H9 (cell line): ENCODE results near the gene ACP2. TPM values are rescaled to one million over a fixed set of nuclear protein-coding genes. Genes with fewer than 3 reads are reported as not detected.

Experiments used
- DNase-seq: peaks from one replicate; pipeline ENCODE4 v3.0.0-alpha.2; 2017
- H2AFZ ChIP-seq: one replicate; pipeline ENCODE4 v1.6.1; 2013; ENCODE audit warnings: mild to moderate bottlenecking, low read length, control low read depth, moderate library complexity
- H2AK5ac ChIP-seq: 2 replicates; pipeline ENCODE4 v1.6.1; 2013; ENCODE audit warnings: low read length, control low read depth, mixed read lengths; ENCODE audit not compliant: insufficient read length
- H2BK120ac ChIP-seq: one replicate; pipeline ENCODE4 v1.6.1; 2013; ENCODE audit warnings: low read depth, mild to moderate bottlenecking, low read length, control low read depth, inconsistent platforms; ENCODE audit not compliant: poor library complexity, severe bottlenecking
- H2BK12ac ChIP-seq: 2 replicates; pipeline ENCODE4 v1.6.1; 2013; ENCODE audit warnings: low read length, control low read depth, mixed read lengths, low read depth; ENCODE audit not compliant: insufficient read length
- H2BK15ac ChIP-seq: 2 replicates; pipeline ENCODE4 v1.6.1; 2013; ENCODE audit warnings: low read depth, low read length, control low read depth
- H2BK20ac ChIP-seq: one replicate; pipeline ENCODE4 v1.6.1; 2013; ENCODE audit warnings: low read depth, mild to moderate bottlenecking, low read length, control low read depth, inconsistent platforms; ENCODE audit not compliant: poor library complexity, severe bottlenecking
- H2BK5ac ChIP-seq: 2 replicates; pipeline ENCODE4 v1.6.1; 2013; ENCODE audit warnings: low read length, control low read depth, mixed read lengths; ENCODE audit not compliant: insufficient read length
- H3K14ac ChIP-seq: 2 replicates; pipeline ENCODE4 v1.6.1; 2013; ENCODE audit warnings: low read length, control low read depth; ENCODE audit not compliant: insufficient read depth
- H3K18ac ChIP-seq: 2 replicates; pipeline ENCODE4 v1.6.1; 2013; ENCODE audit warnings: low read depth, mild to moderate bottlenecking, mixed read lengths, low read length, control low read depth; ENCODE audit not compliant: insufficient read length
- H3K23ac ChIP-seq: 2 replicates; pipeline ENCODE4 v1.6.1; 2013; ENCODE audit warnings: low read length, control low read depth, mixed read lengths, low read depth; ENCODE audit not compliant: insufficient read length
- H3K23me2 ChIP-seq: 2 replicates; pipeline ENCODE4 v1.6.1; 2013; ENCODE audit warnings: low read depth, mild to moderate bottlenecking, mixed read lengths, low read length, control low read depth; ENCODE audit not compliant: insufficient read length, poor library complexity, severe bottlenecking
- H3K27ac ChIP-seq: 2 replicates; pipeline ENCODE4 v1.5.1; 2013; ENCODE audit warnings: low read length, control low read depth, mixed read lengths, low read depth; ENCODE audit not compliant: insufficient read length
- H3K27me3 ChIP-seq: 2 replicates; pipeline ENCODE4 v1.6.1; 2013; ENCODE audit warnings: low read length, control low read depth, inconsistent platforms; ENCODE audit not compliant: insufficient read depth
- H3K4ac ChIP-seq: 2 replicates; pipeline ENCODE4 v1.6.1; 2013; ENCODE audit warnings: low read depth, mild to moderate bottlenecking, control low read depth, inconsistent platforms, low read length, moderate library complexity
- H3K4me1 ChIP-seq: 2 replicates; pipeline ENCODE4 v1.6.1; 2013; ENCODE audit warnings: low read length, control low read depth, inconsistent platforms; ENCODE audit not compliant: insufficient read depth
- H3K4me2 ChIP-seq: 2 replicates; pipeline ENCODE4 v1.6.1; 2013; ENCODE audit warnings: low read length, control low read depth, mixed read lengths; ENCODE audit not compliant: insufficient read length, insufficient read depth
- H3K56ac ChIP-seq: 2 replicates; pipeline ENCODE4 v1.6.1; 2013; ENCODE audit warnings: low read depth, mild to moderate bottlenecking, mixed read lengths, low read length, control low read depth; ENCODE audit not compliant: insufficient read length
- H3K79me1 ChIP-seq: 2 replicates; pipeline ENCODE4 v1.6.1; 2013; ENCODE audit warnings: low read depth, mild to moderate bottlenecking, moderate library complexity, low read length, control low read depth, inconsistent platforms; ENCODE audit not compliant: insufficient read depth, poor library complexity, severe bottlenecking
- H3K79me2 ChIP-seq: 2 replicates; pipeline ENCODE4 v1.6.1; 2013; ENCODE audit warnings: low read length, control low read depth, inconsistent platforms; ENCODE audit not compliant: insufficient read depth
- H3K9ac ChIP-seq: 2 replicates; pipeline ENCODE4 v1.6.1; 2013; ENCODE audit warnings: low read length, control low read depth, mixed read lengths; ENCODE audit not compliant: insufficient read length; ENCODE audit errors: extremely low read depth
- H3K9me3 ChIP-seq: one replicate; pipeline ENCODE4 v1.6.1; 2013; ENCODE audit warnings: low read depth, low read length, inconsistent platforms; ENCODE audit not compliant: control insufficient read depth
- H3T11ph ChIP-seq: one replicate; pipeline ENCODE4 v1.6.1; 2013; ENCODE audit warnings: mild to moderate bottlenecking, low read length, control low read depth, inconsistent platforms
- H4K20me1 ChIP-seq: one replicate; pipeline ENCODE4 v1.6.1; 2013; ENCODE audit not compliant: control insufficient read depth, insufficient read length, insufficient read depth
- H4K5ac ChIP-seq: 2 replicates; pipeline ENCODE4 v1.6.1; 2013; ENCODE audit warnings: low read depth, mild to moderate bottlenecking, mixed read lengths, low read length, control low read depth; ENCODE audit not compliant: insufficient read length
- H4K8ac ChIP-seq: replicated peaks from 2 replicates; pipeline ENCODE4 v1.6.1; 2013; ENCODE audit warnings: low read length, control low read depth, mixed read lengths, low read depth; ENCODE audit not compliant: insufficient read length
- H4K91ac ChIP-seq: 2 replicates; pipeline ENCODE4 v1.6.1; 2013; ENCODE audit warnings: low read depth, mild to moderate bottlenecking, moderate library complexity, mixed read lengths, low read length, control low read depth; ENCODE audit not compliant: insufficient read length
- H3K27ac Mint-ChIP-seq, 3 experiments: 2 replicates in 2 of 3; 3 replicates in 1 of 3; pipeline ENCODE4 v1.8.0; 2020 to 2021; ENCODE audit warnings: mixed read lengths in 3 of 3, mild to moderate bottlenecking in 1 of 3, moderate library complexity in 1 of 3
- H3K27me3 Mint-ChIP-seq: 2 replicates; pipeline ENCODE4 v1.8.0; 2021; ENCODE audit warnings: low read depth, mild to moderate bottlenecking, moderate library complexity, mixed read lengths
- H3K36me3 Mint-ChIP-seq, 3 experiments: 2 replicates in 2 of 3; 3 replicates in 1 of 3; pipeline ENCODE4 v1.8.0; 2020 to 2021; ENCODE audit warnings: low read depth in 3 of 3, mixed read lengths in 3 of 3; ENCODE audit not compliant: insufficient read depth in 1 of 3
- H3K4me1 Mint-ChIP-seq, 2 experiments: 2 replicates each; pipeline ENCODE4 v1.8.0; 2020; ENCODE audit warnings: mixed read lengths in 2 of 2
- H3K4me3 Mint-ChIP-seq, 2 experiments: 2 replicates in 1 of 2; 3 replicates in 1 of 2; pipeline ENCODE4 v1.8.0; 2020 to 2021; ENCODE audit warnings: mild to moderate bottlenecking in 2 of 2, mixed read lengths in 2 of 2, moderate library complexity in 1 of 2
- H3K9me3 Mint-ChIP-seq, 2 experiments: 2 replicates in 1 of 2; 3 replicates in 1 of 2; pipeline ENCODE4 v1.8.0; 2020; ENCODE audit warnings: mild to moderate bottlenecking in 2 of 2, mixed read lengths in 2 of 2, moderate library complexity in 1 of 2
- CTCF ChIP-seq: fragments of 200-600 bp; sonication (generic); conservative IDR thresholded peaks from 3 replicates; pipeline ENCODE4 v1.8.0; 2021; ENCODE audit warnings: antibody characterized with exemption, mild to moderate bottlenecking
- WGBS: extraction: QIAGEN DNeasy Blood & Tissue Kit; methylation state at CpG from one replicate; pipeline ENCODE4 v1.1.7; 2013; ENCODE audit warnings: missing lambda C conversion rate, low lambda C conversion rate, mixed read lengths; ENCODE audit not compliant: insufficient read length; ENCODE audit errors: extremely low coverage; 5-methylcytosine and 5-hydroxymethylcytosine counted together
- total RNA-seq: library from RNA; stranded (reverse); gene quantifications from 2 replicates; pipeline ENCODE4 v1.2.1, GENCODE V29; 2021

Gene ACP2
- total RNA-seq, 1 experiment from 2014 or later: 29.5 TPM

GRCh38 chr11:47256374-47256773 lies 7.8 kb upstream of the ACP2 start:
- Mint-ChIP-seq H3K27ac (no peak overlapping the region), H3K9me3 (no peaks in the 10 kb centered on the region), H3K27me3 (no peaks in the 10 kb centered on the region; the same call in 1 of the 2 replicates), H3K4me3 (no peak overlapping the region; a peak in 1 of 5 replicates), H3K4me1 (peaks cover 18 to 25% of the 10 kb centered on the region in 2 experiments), H3K36me3 (peaks cover 0 to 4% (median 0%) of the 10 kb centered on the region in 3 experiments; a peak in 1 of 7 replicates)
- peaks cover 4% of the 10 kb centered on the region for H3K23me2 ChIP-seq
- no peak for TF ChIP-seq CTCF
- no peak overlapping the region for H2BK12ac ChIP-seq
- no peak overlapping the region for H4K5ac ChIP-seq
- DNase-seq: no peak
- H3K9ac ChIP-seq: no peak overlapping the region
- no peaks in the 10 kb centered on the region; the same call in 1 of the 2 replicates for H3K4me1 ChIP-seq
- no peak overlapping the region for H3K27ac ChIP-seq
- H3K23ac ChIP-seq: no peak overlapping the region
- H3K14ac ChIP-seq: no peak overlapping the region
- no peaks in the 10 kb centered on the region for H3K9me3 ChIP-seq
- H2BK5ac ChIP-seq: no peak overlapping the region
- H2AFZ ChIP-seq: no peak overlapping the region
- H3K56ac ChIP-seq: no peak overlapping the region
- no peaks in the 10 kb centered on the region for H3K79me1 ChIP-seq
- no peak overlapping the region for H2AK5ac ChIP-seq
- no peak overlapping the region for H4K91ac ChIP-seq
- no peaks in the 10 kb centered on the region for H4K20me1 ChIP-seq
- H3K79me2 ChIP-seq: peaks cover 3% of the 10 kb centered on the region; the same call in 1 of the 2 replicates
- H3K4ac ChIP-seq: no peak overlapping the region
- H3K18ac ChIP-seq: no peak overlapping the region
- no peaks in the 10 kb centered on the region for H3K27me3 ChIP-seq
- no peak overlapping the region for H2BK120ac ChIP-seq
- no CpG with 5 or more reads among the region's 6 CpGs for WGBS
- H4K8ac ChIP-seq: no peak overlapping the region
- no peak overlapping the region for H3T11ph ChIP-seq
- H2BK15ac ChIP-seq: no peak overlapping the region
- H3K4me2 ChIP-seq: no peak overlapping the region
- no peak overlapping the region for H2BK20ac ChIP-seq
